ENCODE data around the gene CDH1. TPM values are rescaled to one million over a fixed set of nuclear protein-coding genes. Genes with fewer than 3 reads are reported as not detected.
A peak's percentile ranks its signal among the peaks of the same experiment; 100 is the strongest.
"Not testable (repeated sequence)": the region's sequence is repeated elsewhere in the genome, so short reads cannot be mapped to it uniquely, and the experiment has no call there.

The CDH1 gene
- total RNA-seq, 1 experiment from 2014 or later = 328 TPM

- no peak overlapping the region for H3K27ac Mint-ChIP-seq (ENCODE audit: unreplicated experiment)
- intact Hi-C loops (cut with micrococcal nuclease; ENCODE audit: unreplicated experiment) = no loop called here
- H3K4me3 Mint-ChIP-seq (ENCODE audit: low read depth, unreplicated experiment) = no peak overlapping the region
- CTCF ChIA-PET = no interaction called here
- peaks cover 34% of the 10 kb centered on the region for H3K4me1 Mint-ChIP-seq (ENCODE audit: low read depth, unreplicated experiment)
- DNase-seq = no peak
- H3K36me3 Mint-ChIP-seq (ENCODE audit: insufficient read depth, unreplicated experiment) = peaks cover 49% of the 10 kb centered on the region
- BruUV-seq (replicated peaks) = no TSS peak
- H3K9me3 Mint-ChIP-seq (ENCODE audit: low read depth, unreplicated experiment) = no peaks in the 10 kb centered on the region
- no peaks in the 10 kb centered on the region for H3K27me3 Mint-ChIP-seq (ENCODE audit: unreplicated experiment)
- TF ChIP-seq, protein P1, sequence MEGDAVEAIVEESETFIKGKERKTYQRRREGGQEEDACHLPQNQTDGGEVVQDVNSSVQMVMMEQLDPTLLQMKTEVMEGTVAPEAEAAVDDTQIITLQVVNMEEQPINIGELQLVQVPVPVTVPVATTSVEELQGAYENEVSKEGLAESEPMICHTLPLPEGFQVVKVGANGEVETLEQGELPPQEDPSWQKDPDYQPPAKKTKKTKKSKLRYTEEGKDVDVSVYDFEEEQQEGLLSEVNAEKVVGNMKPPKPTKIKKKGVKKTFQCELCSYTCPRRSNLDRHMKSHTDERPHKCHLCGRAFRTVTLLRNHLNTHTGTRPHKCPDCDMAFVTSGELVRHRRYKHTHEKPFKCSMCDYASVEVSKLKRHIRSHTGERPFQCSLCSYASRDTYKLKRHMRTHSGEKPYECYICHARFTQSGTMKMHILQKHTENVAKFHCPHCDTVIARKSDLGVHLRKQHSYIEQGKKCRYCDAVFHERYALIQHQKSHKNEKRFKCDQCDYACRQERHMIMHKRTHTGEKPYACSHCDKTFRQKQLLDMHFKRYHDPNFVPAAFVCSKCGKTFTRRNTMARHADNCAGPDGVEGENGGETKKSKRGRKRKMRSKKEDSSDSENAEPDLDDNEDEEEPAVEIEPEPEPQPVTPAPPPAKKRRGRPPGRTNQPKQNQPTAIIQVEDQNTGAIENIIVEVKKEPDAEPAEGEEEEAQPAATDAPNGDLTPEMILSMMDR (IDR thresholded peaks at IDR 0.05; ENCODE audit: unreplicated experiment) = no peak
Observed at GRCh38 chr16:68785715-68786114, 48.6 kb downstream of the CDH1 start.

- intact Hi-C loops (cut with micrococcal nuclease; ENCODE audit: unreplicated experiment) = no loop called here
- DNase-seq = no peak
- Mint-ChIP-seq H3K36me3 (ENCODE audit: insufficient read depth, unreplicated experiment) (peaks cover 61% of the 10 kb centered on the region), H3K27ac (ENCODE audit: unreplicated experiment) (no peak overlapping the region), H3K27me3 (ENCODE audit: unreplicated experiment) (no peaks in the 10 kb centered on the region), H3K4me3 (ENCODE audit: low read depth, unreplicated experiment) (no peak overlapping the region), H3K9me3 (ENCODE audit: low read depth, unreplicated experiment) (no peaks in the 10 kb centered on the region), H3K4me1 (ENCODE audit: low read depth, unreplicated experiment) (peaks cover 45% of the 10 kb centered on the region)
- CTCF ChIA-PET = interaction anchor here (0.7 to 1.5 kb wide), 2 partner anchors 9 to 872 kb away, joined by 3 to 5 read pairs; no protein-coding TSS in a partner anchor
- TF ChIP-seq, protein P1 (IDR thresholded peaks at IDR 0.05; ENCODE audit: unreplicated experiment) = no peak
- BruUV-seq (replicated peaks) = no TSS peak
Observed at GRCh38 chr16:68786685-68787418, 49.8 kb downstream of the CDH1 start.

DNA sequence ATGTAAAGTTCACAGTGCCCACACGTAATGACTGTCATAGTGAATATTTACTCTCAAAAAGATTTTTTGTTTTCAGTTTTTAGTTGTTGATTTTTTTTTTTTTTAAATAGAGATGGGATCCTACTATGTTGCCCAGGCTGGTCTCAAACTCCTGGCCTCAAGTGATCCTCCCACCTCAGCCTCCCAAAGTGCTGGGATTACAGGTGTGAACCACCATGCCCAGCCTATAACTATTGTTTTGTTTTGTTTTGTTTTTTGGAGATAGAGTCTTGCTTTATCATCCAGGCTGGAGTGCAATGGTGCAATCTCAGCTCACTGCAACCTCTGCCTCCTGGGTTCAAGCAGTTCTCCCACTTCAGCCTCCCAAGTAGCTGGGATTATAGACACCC, 50.3 kb downstream of the CDH1 start:
- H3K4me3 Mint-ChIP-seq (ENCODE audit: low read depth, unreplicated experiment); H3K9me3 Mint-ChIP-seq (ENCODE audit: low read depth, unreplicated experiment); H3K27ac Mint-ChIP-seq (ENCODE audit: unreplicated experiment); DNase-seq; intact Hi-C loops (cut with micrococcal nuclease; ENCODE audit: unreplicated experiment); H3K27me3 Mint-ChIP-seq (ENCODE audit: unreplicated experiment); BruUV-seq (replicated peaks): not testable (repeated sequence)
- Mint-ChIP-seq H3K4me1 (ENCODE audit: low read depth, unreplicated experiment) (peaks cover 49% of the 10 kb centered on the region), H3K36me3 (ENCODE audit: insufficient read depth, unreplicated experiment) (peaks cover 65% of the 10 kb centered on the region)
- CTCF ChIA-PET = interaction anchor here (1.3 to 1.5 kb wide), 2 partner anchors 9 to 59 kb away, joined by 3 to 8 read pairs; no protein-coding TSS in a partner anchor

- CTCF ChIA-PET = interaction anchor here (0.5 to 2.1 kb wide), 5 partner anchors 12 to 339 kb away, joined by 3 to 8 read pairs (median 6); no protein-coding TSS in a partner anchor
- peak; percentile 74 for DNase-seq
- intact Hi-C loops (cut with micrococcal nuclease; ENCODE audit: unreplicated experiment) = loop anchor here (2.0 kb wide), 1 partner anchor 45 kb away; no protein-coding TSS in a partner anchor
- H3K27ac Mint-ChIP-seq (ENCODE audit: unreplicated experiment) = peak overlapping the region; percentile 45
- TF ChIP-seq, protein P1 (IDR thresholded peaks at IDR 0.05; ENCODE audit: unreplicated experiment) = no peak
- H3K27me3 Mint-ChIP-seq (ENCODE audit: unreplicated experiment) = no peaks in the 10 kb centered on the region
- peak overlapping the region; percentile 29 for H3K4me3 Mint-ChIP-seq (ENCODE audit: low read depth, unreplicated experiment)
- BruUV-seq (replicated peaks) = no TSS peak
- H3K9me3 Mint-ChIP-seq (ENCODE audit: low read depth, unreplicated experiment) = no peaks in the 10 kb centered on the region
- peaks cover 59% of the 10 kb centered on the region for H3K36me3 Mint-ChIP-seq (ENCODE audit: insufficient read depth, unreplicated experiment)
- peaks cover 54% of the 10 kb centered on the region for H3K4me1 Mint-ChIP-seq (ENCODE audit: low read depth, unreplicated experiment)
Observed at GRCh38 chr16:68790130-68790761, 53.2 kb downstream of the CDH1 start.
